ENCODE data around the gene JAK3.

The JAK3 gene

DNA sequence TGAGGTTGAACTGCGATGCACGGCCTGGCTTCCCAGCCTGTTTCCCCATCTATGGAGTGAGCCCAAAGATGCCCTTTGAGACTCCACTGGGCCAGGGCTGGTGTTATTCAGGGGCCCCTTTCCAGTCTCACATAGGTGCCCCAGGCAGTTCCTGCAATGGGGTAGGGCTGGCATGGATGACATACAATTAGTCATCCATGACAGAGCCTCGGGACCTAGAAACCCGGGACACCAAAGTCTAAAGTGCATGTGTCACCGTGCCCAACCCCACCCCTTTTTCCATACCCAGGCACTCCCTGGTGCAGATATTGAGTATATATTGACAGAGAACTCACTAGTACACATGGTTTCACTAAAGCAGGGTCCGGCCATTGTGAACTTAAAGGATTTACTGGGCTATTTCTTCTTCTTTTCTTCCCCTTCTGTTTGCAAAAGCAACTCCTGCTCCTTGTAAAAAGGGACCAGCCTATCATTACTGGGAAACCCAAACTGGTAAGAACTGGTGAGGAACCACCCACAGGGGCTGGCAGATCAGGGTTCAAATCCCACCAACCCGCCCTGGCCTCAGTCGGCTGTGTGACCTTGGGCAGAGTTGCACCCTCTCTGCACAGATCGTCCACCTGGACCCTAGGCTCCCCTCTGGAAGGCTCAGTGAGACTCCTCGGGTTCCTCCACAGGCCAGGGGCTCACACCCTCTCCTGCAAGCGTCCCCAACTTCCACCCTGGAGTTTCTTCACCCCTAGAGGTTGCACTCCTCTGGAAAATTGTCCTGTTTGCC lies 50.2 kb downstream of the JAK3 start:
- Histone ChIP-seq H3K79me2 (ENCODE audit: insufficient read depth, low read depth) (no peaks in the 10 kb centered on the region), H2AFZ (ENCODE audit: low read depth) (no peak overlapping the region), H3K27me3 (ENCODE audit: insufficient read depth, low read depth) (peaks cover 56% of the 10 kb centered on the region), H3K4me2 (no peak overlapping the region), H3K4me3 (IDR thresholded peaks at IDR 0.05; ENCODE audit: insufficient read depth, low read depth, low read length) (no peak overlapping the region), H3K9ac (no peak overlapping the region), H4K20me1 (ENCODE audit: insufficient read depth) (no peaks in the 10 kb centered on the region), H3K4me1 (ENCODE audit: low read depth, poor library complexity, severe bottlenecking) (no peaks in the 10 kb centered on the region), H3K36me3 (ENCODE audit: insufficient read depth) (no peaks in the 10 kb centered on the region), H3K27ac (no peak overlapping the region)
- TF ChIP-seq, protein P1, sequence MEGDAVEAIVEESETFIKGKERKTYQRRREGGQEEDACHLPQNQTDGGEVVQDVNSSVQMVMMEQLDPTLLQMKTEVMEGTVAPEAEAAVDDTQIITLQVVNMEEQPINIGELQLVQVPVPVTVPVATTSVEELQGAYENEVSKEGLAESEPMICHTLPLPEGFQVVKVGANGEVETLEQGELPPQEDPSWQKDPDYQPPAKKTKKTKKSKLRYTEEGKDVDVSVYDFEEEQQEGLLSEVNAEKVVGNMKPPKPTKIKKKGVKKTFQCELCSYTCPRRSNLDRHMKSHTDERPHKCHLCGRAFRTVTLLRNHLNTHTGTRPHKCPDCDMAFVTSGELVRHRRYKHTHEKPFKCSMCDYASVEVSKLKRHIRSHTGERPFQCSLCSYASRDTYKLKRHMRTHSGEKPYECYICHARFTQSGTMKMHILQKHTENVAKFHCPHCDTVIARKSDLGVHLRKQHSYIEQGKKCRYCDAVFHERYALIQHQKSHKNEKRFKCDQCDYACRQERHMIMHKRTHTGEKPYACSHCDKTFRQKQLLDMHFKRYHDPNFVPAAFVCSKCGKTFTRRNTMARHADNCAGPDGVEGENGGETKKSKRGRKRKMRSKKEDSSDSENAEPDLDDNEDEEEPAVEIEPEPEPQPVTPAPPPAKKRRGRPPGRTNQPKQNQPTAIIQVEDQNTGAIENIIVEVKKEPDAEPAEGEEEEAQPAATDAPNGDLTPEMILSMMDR (conservative IDR thresholded peaks at IDR 0.05; ENCODE audit: low read depth, low read length), result no peak

DNA sequence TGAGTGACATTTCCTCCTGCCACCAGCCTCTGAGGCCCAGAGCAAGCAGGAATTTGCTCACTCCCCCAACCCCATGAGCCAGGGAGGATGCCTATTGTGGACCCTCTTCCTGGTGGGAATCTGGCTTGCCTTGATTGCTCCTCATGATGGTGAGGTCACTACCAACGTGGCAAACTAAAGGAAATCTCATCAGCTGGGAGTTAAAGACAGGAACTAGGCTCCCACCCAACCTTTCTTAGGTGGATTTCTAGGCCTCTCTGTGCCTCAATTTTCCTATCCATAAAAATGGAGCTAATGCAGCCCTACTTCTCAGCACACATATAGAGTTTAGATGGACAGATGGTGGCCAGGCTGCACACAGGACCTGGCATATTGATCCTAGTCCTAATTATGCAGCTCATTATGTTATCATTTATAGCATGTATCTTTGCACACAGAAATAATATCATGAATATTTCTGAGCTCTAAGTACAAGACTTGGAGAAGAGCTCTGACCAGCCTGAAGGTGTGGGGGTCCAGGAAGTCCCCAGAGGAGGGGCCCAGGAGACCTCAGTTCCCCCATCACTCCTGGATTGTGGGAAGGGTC lies 50.9 kb downstream of the JAK3 start:
- Histone ChIP-seq H3K9ac (no peak overlapping the region), H3K36me3 (ENCODE audit: insufficient read depth) (no peaks in the 10 kb centered on the region), H3K79me2 (ENCODE audit: insufficient read depth, low read depth) (no peaks in the 10 kb centered on the region), H3K27me3 (ENCODE audit: insufficient read depth, low read depth) (peaks cover 49% of the 10 kb centered on the region), H3K27ac (no peak overlapping the region), H4K20me1 (ENCODE audit: insufficient read depth) (no peaks in the 10 kb centered on the region), H3K4me1 (ENCODE audit: low read depth, poor library complexity, severe bottlenecking) (no peaks in the 10 kb centered on the region), H3K4me3 (IDR thresholded peaks at IDR 0.05; ENCODE audit: insufficient read depth, low read depth, low read length) (no peak overlapping the region), H3K4me2 (no peak overlapping the region), H2AFZ (ENCODE audit: low read depth) (no peak overlapping the region)
- TF ChIP-seq, protein P1 (conservative IDR thresholded peaks at IDR 0.05; ENCODE audit: low read depth, low read length), result no peak

DNA sequence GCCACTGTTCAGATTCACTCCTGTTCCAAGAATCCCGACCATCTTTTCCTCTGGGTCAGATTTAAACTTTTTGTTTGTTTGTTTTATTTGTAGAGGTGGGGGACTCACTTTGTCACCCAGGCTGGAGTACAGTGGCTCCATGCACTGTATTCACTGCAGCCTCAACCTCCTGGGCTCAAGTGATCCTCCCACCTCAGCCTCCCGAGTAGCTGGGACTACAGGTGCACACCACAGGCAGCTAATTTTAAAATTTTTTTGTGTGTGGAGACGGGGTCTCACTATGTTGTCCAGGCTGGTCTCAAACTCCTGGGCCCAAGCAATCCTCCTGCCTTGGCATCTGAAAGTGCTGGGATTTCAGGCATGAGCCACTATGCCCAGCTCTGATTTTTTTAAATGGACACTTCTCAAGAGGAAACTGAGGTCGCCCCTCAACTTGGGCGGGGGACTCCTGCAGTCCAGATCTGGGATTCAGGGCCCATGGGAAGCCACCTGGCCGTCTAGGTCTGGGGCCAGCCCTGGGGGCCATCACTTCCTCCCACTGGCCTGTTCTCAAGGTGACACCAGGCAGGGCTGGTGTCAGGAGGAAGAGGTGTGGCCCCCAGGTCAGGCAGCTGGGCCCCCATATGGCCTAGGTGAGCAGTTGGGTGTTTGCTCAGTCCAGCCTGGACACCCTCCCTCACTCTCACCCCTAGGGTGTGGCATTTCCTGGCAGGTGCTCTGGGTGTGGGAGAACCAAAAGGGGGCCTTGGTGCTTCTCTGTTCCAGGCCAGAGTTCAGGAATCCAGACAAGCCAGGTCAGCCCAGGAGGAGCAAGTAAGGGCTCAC lies 51.6 kb downstream of the JAK3 start:
- Histone ChIP-seq H2AFZ (ENCODE audit: low read depth) (no peak overlapping the region), H4K20me1 (ENCODE audit: insufficient read depth) (no peaks in the 10 kb centered on the region), H3K9ac (no peak overlapping the region), H3K4me3 (IDR thresholded peaks at IDR 0.05; ENCODE audit: insufficient read depth, low read depth, low read length) (no peak overlapping the region), H3K27me3 (ENCODE audit: insufficient read depth, low read depth) (peaks cover 42% of the 10 kb centered on the region), H3K79me2 (ENCODE audit: insufficient read depth, low read depth) (no peaks in the 10 kb centered on the region), H3K4me2 (no peak overlapping the region), H3K27ac (no peak overlapping the region), H3K4me1 (ENCODE audit: low read depth, poor library complexity, severe bottlenecking) (no peaks in the 10 kb centered on the region), H3K36me3 (ENCODE audit: insufficient read depth) (no peaks in the 10 kb centered on the region)
- TF ChIP-seq, protein P1 (conservative IDR thresholded peaks at IDR 0.05; ENCODE audit: low read depth, low read length), result no peak

DNA sequence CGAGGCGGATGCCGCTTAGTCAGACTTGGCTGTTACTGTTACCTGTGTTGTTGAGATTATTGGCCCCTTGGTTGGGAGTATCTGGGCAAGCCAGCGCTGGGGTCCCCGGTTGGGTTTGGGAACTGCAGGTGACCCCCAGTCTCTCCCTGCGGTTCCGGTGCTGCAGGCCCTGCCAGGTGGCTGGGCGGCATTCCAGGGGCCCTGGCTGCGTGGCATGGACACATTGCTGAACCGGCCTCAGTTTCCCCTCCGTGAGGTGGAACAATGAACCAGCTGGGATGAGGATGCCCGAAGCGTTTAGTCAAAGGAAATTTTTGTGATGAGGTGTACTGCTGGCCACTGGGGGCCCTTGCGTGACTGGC lies 52.3 kb downstream of the JAK3 start:
- peaks cover 37% of the 10 kb centered on the region for H3K27me3 ChIP-seq (ENCODE audit: insufficient read depth, low read depth)
- no peak overlapping the region for H2AFZ ChIP-seq (ENCODE audit: low read depth)
- H3K4me2 ChIP-seq, result no peak overlapping the region
- H3K9ac ChIP-seq, result no peak overlapping the region
- H3K4me3 ChIP-seq (IDR thresholded peaks at IDR 0.05; ENCODE audit: insufficient read depth, low read depth, low read length), result no peak overlapping the region
- H4K20me1 ChIP-seq (ENCODE audit: insufficient read depth), result no peaks in the 10 kb centered on the region
- H3K4me1 ChIP-seq (ENCODE audit: low read depth, poor library complexity, severe bottlenecking), result no peaks in the 10 kb centered on the region
- H3K27ac ChIP-seq, result no peak overlapping the region
- TF ChIP-seq, protein P1 (conservative IDR thresholded peaks at IDR 0.05; ENCODE audit: low read depth, low read length), result no peak
- H3K36me3 ChIP-seq (ENCODE audit: insufficient read depth), result no peaks in the 10 kb centered on the region
- H3K79me2 ChIP-seq (ENCODE audit: insufficient read depth, low read depth), result no peaks in the 10 kb centered on the region
